ENCODE results near the gene SLC44A1.

GRCh38 chr9:105385381-105385985 is 141.0 kb downstream of the SLC44A1 start:
- TF ChIP-seq CTCF (IDR thresholded peaks at IDR 0.05; ENCODE audit: insufficient read depth, low read length) (no peak), REST (IDR thresholded peaks at IDR 0.05; ENCODE audit: insufficient replicate concordance, low read depth) (no peak), POLR2AphosphoS5 (IDR thresholded peaks at IDR 0.05; ENCODE audit: low read depth) (no peak), GABPA (IDR thresholded peaks at IDR 0.05; ENCODE audit: low read depth) (no peak), SPI1 (IDR thresholded peaks at IDR 0.05; ENCODE audit: borderline replicate concordance, low read depth) (peak; percentile 90)
